ENCODE data around the gene LNX1.

Gene LNX1

GRCh38 chr4:53598901-53599300 is 7.6 kb upstream of the LNX1 start:
- no peak for DNase-seq (ENCODE audit: low read depth)

- DNase-seq (ENCODE audit: low read depth): no peak
These were observed 7.2 kb upstream of the LNX1 start for GRCh38 chr4:53598483-53598882.

- no peak for DNase-seq (ENCODE audit: low read depth)
These were observed 5.6 kb upstream of the LNX1 start for GRCh38 chr4:53596901-53597300.

GRCh38 chr4:53595834-53596233 is 4.5 kb upstream of the LNX1 start:
- no peak for DNase-seq (ENCODE audit: low read depth)

- DNase-seq (ENCODE audit: low read depth): no peak
These were observed 3.9 kb upstream of the LNX1 start for GRCh38 chr4:53595204-53595603.

GRCh38 chr4:53593765-53594164 is 2.5 kb upstream of the LNX1 start:
- DNase-seq (ENCODE audit: low read depth): no peak

GRCh38 chr4:53592686-53593501 is 1.6 kb upstream of the LNX1 start:
- DNase-seq (ENCODE audit: low read depth): no peak

GRCh38 chr4:53592122-53592521 is 836 bp upstream of the LNX1 start:
- DNase-seq (ENCODE audit: low read depth): no peak

GRCh38 chr4:53590187-53590586 is 1.1 kb downstream of the LNX1 start:
- no peak for DNase-seq (ENCODE audit: low read depth)

GRCh38 chr4:53589511-53589910 is 1.8 kb downstream of the LNX1 start:
- DNase-seq (ENCODE audit: low read depth): no peak

GRCh38 chr4:53587135-53587534 is 4.2 kb downstream of the LNX1 start:
- DNase-seq (ENCODE audit: low read depth): no peak

GRCh38 chr4:53586121-53586816 is 5.0 kb downstream of the LNX1 start:
- DNase-seq (ENCODE audit: low read depth): no peak

- DNase-seq (ENCODE audit: low read depth): no peak
These were observed 6.6 kb downstream of the LNX1 start for GRCh38 chr4:53584658-53585057.

GRCh38 chr4:53583513-53583912 is 7.8 kb downstream of the LNX1 start:
- DNase-seq (ENCODE audit: low read depth): no peak

GRCh38 chr4:53582194-53582593 is 9.1 kb downstream of the LNX1 start:
- DNase-seq (ENCODE audit: low read depth): no peak

GRCh38 chr4:53580274-53580673 is 11.0 kb downstream of the LNX1 start:
- no peak for DNase-seq (ENCODE audit: low read depth)

- DNase-seq (ENCODE audit: low read depth): no peak
These were observed 11.5 kb downstream of the LNX1 start for GRCh38 chr4:53579826-53580225.

GRCh38 chr4:53576676-53577372 is 14.5 kb downstream of the LNX1 start:
- DNase-seq (ENCODE audit: low read depth): no peak

- DNase-seq (ENCODE audit: low read depth): no peak
These were observed 15.1 kb downstream of the LNX1 start for GRCh38 chr4:53576071-53576617.

GRCh38 chr4:53575552-53575951 is 15.7 kb downstream of the LNX1 start:
- DNase-seq (ENCODE audit: low read depth): no peak

- no peak for DNase-seq (ENCODE audit: low read depth)
These were observed 16.8 kb downstream of the LNX1 start for GRCh38 chr4:53574528-53574927.

GRCh38 chr4:53573696-53574095 is 17.6 kb downstream of the LNX1 start:
- no peak for DNase-seq (ENCODE audit: low read depth)

- DNase-seq (ENCODE audit: low read depth): no peak
These were observed 18.7 kb downstream of the LNX1 start for GRCh38 chr4:53572600-53572994.

Measured in stimulated activated CD4-positive, alpha-beta T cell treated with anti-CD3 and anti-CD28 coated beads, Interleukin-2, amount 100 ng/mL, for 4 hours (primary cell).